NB4 (cell line): ENCODE measurements around the gene PLA2G7.
"Not testable (repeated sequence)": the region's sequence is repeated elsewhere in the genome, so short reads cannot be mapped to it uniquely, and the experiment has no call there.

Source experiments
- POLR2A ChIP-seq: IDR thresholded peaks from 2 replicates; pipeline ENCODE4 v1.6.1; 2011; ENCODE audit warnings: mild to moderate bottlenecking; ENCODE audit not compliant: insufficient read length; ENCODE audit errors: extremely low read depth
- TF ChIP-seq, protein P1 (sequence below): IDR thresholded peaks from one replicate; pipeline ENCODE4 v1.5.1; 2012; ENCODE audit warnings: low read depth, low read length
- TF ChIP-seq, protein P2 (sequence below): IDR thresholded peaks from 2 replicates; pipeline ENCODE4 v1.6.1; 2011; ENCODE audit warnings: low read depth, low read length

DNA sequence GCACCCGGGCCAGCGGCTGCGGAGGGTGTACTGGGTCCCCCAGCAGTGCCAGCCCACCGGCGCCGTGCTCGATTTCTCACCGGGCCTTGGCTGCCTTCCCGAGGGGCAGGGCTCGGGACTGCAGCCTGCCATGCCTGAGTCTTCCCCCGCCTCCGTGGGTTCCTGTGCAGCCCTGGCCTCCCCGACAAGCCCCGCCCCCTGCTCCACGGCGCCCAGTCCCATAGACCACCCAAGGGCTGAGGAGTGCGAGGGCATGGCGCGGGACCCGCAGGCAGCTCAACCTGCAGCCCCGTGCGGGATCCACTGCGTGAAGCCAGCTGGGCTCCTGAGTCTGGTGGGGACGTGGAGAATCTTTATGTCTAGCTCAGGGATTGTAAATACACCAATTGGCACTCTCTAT, 39.6 kb upstream of the PLA2G7 start:
- TF ChIP-seq, protein P1, sequence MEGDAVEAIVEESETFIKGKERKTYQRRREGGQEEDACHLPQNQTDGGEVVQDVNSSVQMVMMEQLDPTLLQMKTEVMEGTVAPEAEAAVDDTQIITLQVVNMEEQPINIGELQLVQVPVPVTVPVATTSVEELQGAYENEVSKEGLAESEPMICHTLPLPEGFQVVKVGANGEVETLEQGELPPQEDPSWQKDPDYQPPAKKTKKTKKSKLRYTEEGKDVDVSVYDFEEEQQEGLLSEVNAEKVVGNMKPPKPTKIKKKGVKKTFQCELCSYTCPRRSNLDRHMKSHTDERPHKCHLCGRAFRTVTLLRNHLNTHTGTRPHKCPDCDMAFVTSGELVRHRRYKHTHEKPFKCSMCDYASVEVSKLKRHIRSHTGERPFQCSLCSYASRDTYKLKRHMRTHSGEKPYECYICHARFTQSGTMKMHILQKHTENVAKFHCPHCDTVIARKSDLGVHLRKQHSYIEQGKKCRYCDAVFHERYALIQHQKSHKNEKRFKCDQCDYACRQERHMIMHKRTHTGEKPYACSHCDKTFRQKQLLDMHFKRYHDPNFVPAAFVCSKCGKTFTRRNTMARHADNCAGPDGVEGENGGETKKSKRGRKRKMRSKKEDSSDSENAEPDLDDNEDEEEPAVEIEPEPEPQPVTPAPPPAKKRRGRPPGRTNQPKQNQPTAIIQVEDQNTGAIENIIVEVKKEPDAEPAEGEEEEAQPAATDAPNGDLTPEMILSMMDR, result not testable (repeated sequence)
- not testable (repeated sequence) for TF ChIP-seq POLR2A
- TF ChIP-seq, protein P2, sequence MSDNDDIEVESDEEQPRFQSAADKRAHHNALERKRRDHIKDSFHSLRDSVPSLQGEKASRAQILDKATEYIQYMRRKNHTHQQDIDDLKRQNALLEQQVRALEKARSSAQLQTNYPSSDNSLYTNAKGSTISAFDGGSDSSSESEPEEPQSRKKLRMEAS, result not testable (repeated sequence)
